Epithelial cell of proximal tubule (primary cell): Measurements from ENCODE around the gene FRMD3. TPM values are rescaled to one million over a fixed set of nuclear protein-coding genes. Genes with fewer than 3 reads are reported as not detected.

Source experiments
- DNase-seq: peaks from one replicate; pipeline ENCODE4 v3.0.0-alpha.2; 2011; ENCODE audit warnings: low read depth
- H3K4me3 ChIP-seq: 2 replicates; pipeline ENCODE4 v1.5.1; 2011; ENCODE audit warnings: low read depth, mild to moderate bottlenecking, low read length
- total RNA-seq: library from RNA; depleted of rRNA; stranded (reverse); fragments of >200 nt; gene quantifications from 2 replicates; pipeline ENCODE4 v1.2.3, GENCODE V29; 2015
- TF ChIP-seq, protein P1 (sequence below): conservative IDR thresholded peaks from 2 replicates; pipeline ENCODE4 v1.5.1; 2012; ENCODE audit warnings: low read depth, mild to moderate bottlenecking, low read length

Gene FRMD3
- total RNA-seq, 1 donor from 2014 or later, result 2.4 TPM

DNA sequence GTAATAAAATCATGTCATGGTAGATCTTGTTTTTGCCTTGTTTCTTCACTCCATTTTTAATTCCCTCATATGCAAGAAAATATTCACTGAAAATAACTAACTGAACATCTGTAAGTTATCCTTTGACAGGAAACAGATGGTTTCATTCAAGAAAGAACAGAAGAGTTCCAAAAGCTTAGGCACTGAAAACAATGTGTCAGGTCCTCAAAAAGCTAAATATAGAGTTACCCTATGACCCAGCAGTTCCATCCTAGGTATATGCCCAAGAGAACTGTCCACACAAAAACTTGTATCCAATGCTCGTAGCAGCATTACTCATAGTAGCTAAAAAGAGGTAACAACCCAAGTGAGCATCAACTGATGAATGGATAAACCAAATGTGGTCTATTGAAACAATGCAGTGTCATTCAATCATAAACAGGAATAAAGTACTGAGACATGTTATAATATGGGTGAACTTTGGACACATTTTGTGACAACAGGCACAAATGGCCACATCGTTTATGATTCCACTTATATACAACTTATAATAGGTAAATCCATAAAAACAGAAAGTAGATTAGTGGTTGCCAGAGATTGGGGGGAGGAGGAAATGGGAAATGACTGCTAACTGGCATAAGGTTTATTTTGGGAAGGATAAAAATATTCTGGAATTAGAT, 231.0 kb downstream of the FRMD3 start:
- no peak overlapping the region for H3K4me3 ChIP-seq
- TF ChIP-seq, protein P1, sequence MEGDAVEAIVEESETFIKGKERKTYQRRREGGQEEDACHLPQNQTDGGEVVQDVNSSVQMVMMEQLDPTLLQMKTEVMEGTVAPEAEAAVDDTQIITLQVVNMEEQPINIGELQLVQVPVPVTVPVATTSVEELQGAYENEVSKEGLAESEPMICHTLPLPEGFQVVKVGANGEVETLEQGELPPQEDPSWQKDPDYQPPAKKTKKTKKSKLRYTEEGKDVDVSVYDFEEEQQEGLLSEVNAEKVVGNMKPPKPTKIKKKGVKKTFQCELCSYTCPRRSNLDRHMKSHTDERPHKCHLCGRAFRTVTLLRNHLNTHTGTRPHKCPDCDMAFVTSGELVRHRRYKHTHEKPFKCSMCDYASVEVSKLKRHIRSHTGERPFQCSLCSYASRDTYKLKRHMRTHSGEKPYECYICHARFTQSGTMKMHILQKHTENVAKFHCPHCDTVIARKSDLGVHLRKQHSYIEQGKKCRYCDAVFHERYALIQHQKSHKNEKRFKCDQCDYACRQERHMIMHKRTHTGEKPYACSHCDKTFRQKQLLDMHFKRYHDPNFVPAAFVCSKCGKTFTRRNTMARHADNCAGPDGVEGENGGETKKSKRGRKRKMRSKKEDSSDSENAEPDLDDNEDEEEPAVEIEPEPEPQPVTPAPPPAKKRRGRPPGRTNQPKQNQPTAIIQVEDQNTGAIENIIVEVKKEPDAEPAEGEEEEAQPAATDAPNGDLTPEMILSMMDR, result no peak

DNA sequence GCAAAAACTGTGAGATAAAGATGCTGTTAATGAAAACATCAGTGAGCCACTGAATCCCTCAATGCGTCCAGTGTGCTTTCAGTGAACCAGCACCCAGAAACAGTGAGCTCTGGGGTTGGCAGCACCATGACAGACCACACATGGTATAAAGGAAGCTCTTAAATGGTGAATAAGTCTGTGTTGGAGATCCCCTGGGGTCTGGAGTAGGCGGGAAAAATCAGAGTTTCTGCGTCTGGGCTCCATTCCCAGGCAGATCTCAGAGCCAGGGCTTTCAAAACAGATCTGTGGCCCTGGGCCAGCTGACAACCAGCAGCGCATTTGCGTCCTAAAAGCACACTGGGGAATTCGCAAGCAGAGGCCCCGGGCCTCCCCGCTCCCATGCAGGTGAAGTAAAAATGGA, 233.5 kb downstream of the FRMD3 start:
- H3K4me3 ChIP-seq, result no peak overlapping the region
- TF ChIP-seq, protein P1, result no peak
- DNase-seq, result no peak

More for the DNA sequence above, 231.0 kb downstream of the FRMD3 start:
- no peak for DNase-seq

DNA sequence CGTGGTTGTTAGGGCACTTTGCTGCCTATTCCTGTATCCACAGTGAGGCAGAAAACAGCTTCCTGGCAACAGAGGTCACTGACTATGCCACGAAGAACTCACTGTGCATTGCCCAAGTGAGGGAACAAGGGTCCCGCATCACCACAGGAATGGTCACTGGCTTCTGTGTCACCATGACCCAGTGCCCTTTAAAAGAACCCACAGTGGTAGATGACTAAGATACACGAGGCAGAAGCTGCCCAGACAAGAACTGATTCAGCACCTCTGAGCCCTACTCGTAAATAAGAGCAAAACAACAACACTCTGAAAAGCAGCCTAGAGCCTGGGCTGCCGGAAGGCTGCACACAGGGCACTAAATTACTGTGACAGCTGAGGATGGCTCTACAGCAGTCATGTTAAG, 238.6 kb downstream of the FRMD3 start:
- DNase-seq, result peak; percentile 87
- TF ChIP-seq, protein P1, result no peak

DNA sequence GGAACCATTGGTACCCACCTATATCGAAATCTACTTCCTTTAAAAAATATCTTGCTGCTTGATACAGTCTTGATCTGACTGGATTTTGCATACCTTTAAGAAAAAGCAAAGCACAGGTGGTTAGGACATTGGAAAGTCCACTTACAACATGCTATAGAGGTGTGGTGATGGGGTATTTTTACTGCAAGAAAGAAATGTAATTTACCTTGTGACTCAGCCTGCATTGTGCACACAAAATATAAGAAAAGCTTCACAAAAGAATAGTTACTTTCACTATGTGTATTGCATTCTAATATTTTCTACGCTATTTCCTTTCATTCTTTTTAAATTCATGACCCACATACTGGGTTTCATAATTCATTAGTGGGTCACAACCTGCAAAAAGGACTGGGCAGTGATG, 239.1 kb downstream of the FRMD3 start:
- no peak for DNase-seq
- no peak overlapping the region for H3K4me3 ChIP-seq
- TF ChIP-seq, protein P1, result no peak

More for the DNA sequence above, 238.6 kb downstream of the FRMD3 start:
- H3K4me3 ChIP-seq, result no peak overlapping the region

DNA sequence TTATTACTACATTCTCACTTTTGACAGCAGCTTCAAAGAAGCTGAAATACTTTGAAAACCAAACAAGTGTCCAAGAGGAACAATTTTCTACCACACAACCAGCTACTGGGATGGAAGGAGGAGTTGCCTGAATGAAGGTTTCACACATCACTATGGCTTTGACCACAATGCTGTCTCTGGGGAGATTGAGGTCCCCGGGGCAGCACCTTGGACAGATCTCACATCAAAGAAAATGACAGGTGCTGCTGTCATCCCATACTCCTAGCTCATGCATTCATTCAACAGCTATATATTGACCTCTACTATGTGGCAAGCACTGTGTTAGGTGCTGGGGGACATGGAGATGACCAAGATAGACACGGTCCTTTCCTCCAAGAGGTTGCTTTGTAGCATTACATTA, 242.1 kb downstream of the FRMD3 start:
- no peak for DNase-seq
- no peak overlapping the region for H3K4me3 ChIP-seq

DNA sequence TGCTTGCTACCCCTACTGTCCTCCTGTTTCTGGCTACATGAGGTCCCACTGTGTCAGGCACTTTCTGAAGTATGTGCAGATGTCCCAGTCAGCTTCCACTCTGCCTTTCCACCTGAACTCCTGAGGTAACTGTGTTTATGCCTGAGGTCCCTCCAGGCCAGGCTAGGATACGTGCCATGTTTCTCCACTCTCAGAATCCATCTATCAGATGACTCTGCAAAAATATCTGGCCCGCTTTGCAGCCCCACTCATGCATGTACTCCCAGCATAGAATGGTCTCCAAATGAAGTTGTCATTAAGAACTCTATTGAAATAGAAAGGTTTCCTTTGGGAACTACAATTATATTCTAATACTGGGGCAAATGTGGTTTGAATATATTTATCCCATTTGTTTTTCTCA, 243.4 kb downstream of the FRMD3 start:
- H3K4me3 ChIP-seq, result no peak overlapping the region
- TF ChIP-seq, protein P1, result no peak
- DNase-seq, result no peak

More for the DNA sequence above, 242.1 kb downstream of the FRMD3 start:
- TF ChIP-seq, protein P1, result no peak

DNA sequence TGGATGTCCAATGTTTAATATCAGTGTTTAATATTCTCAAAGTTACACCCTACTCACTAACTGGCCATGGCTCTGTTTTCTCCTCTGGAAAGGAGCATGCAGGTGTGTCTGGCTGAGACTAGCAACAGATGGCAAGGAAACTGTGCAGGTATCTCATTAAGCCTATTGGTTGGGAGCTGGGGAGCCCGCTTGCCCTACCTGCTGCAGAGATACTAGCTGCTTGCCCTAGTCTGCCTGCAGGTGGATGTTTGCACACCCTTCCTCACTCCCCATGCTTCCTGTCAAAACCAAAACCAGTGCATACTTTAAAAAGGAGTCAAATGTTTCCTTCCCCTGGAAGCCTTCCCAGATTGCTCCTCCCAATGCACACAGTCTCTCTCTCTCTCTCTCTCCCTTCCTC, 247.0 kb downstream of the FRMD3 start:
- TF ChIP-seq, protein P1, result no peak
- no peak for DNase-seq

More for the DNA sequence above, 247.0 kb downstream of the FRMD3 start:
- H3K4me3 ChIP-seq, result no peak overlapping the region
